ENCODE data around the gene CEND1.

GRCh38 chr11:796565-797295 is 6.8 kb upstream of the CEND1 start:
- TF ChIP-seq CTCF (conservative IDR thresholded peaks at IDR 0.05): no peak
- no peak for TF ChIP-seq ZFX (IDR thresholded peaks at IDR 0.05)

All from C4-2B (cell line).